ENCODE measurements around the gene RTKN. TPM values are rescaled to one million over a fixed set of nuclear protein-coding genes. Genes with fewer than 3 reads are reported as not detected.

The RTKN gene
- total and polyA plus RNA-seq, 9 of the 15 experiments (the other 6 are each of a cell fraction or from before 2014, with no cell fraction given) = 0.14 to 6.9 (median 3.6) TPM

GRCh38 chr2:74440378-74441169, 1.2 kb downstream of the RTKN start (continued):
- TF ChIP-seq ZNF140 (CRISPR knock-in tag; IDR thresholded peaks at IDR 0.05) (no peak), NR2C1 (IDR thresholded peaks at IDR 0.05) (no peak), NR2C1 (tag; IDR thresholded peaks at IDR 0.05) (no peak), TRIM25 (IDR thresholded peaks at IDR 0.05; ENCODE audit: borderline replicate concordance) (no peak), ELF1 (tag; IDR thresholded peaks at IDR 0.05) (0 out of 2 replicates have a peak, but pooled peaks have one; percentile 21), TOE1 (IDR thresholded peaks at IDR 0.05; ENCODE audit: borderline replicate concordance) (no peak; the same call in 1 of the 2 replicates), TOE1 (CRISPR knock-in tag; IDR thresholded peaks at IDR 0.05; ENCODE audit: borderline replicate concordance, low read depth) (no peak), PTTG1 (tag; IDR thresholded peaks at IDR 0.05; ENCODE audit: low read depth) (no peak), KLF1 (tag; IDR thresholded peaks at IDR 0.05) (no peak), PHF20 (IDR thresholded peaks at IDR 0.05; ENCODE audit: partially characterized antibody) (peak; percentile 12), FOXK2 (conservative IDR thresholded peaks at IDR 0.05 in 1 of 2, IDR thresholded peaks at IDR 0.05 in 1 of 2; ENCODE audit: low read depth in 2 of 2) (no peak), THRB (CRISPR knock-in tag; conservative IDR thresholded peaks at IDR 0.05) (no peak), AFF1 (IDR thresholded peaks at IDR 0.05; ENCODE audit: low read depth in 1 of 2, partially characterized antibody in 2 of 2) (no peak), GATAD2B (IDR thresholded peaks at IDR 0.05; ENCODE audit: borderline replicate concordance) (peak; percentile 93), NCOA4 (IDR thresholded peaks at IDR 0.05; ENCODE audit: partially characterized antibody) (no peak), CTCFL (IDR thresholded peaks at IDR 0.05; ENCODE audit: borderline replicate concordance, insufficient read depth, low read depth, low read length, poor library complexity, severe bottlenecking) (peak; percentile 67), EZH2 (IDR thresholded peaks at IDR 0.05; ENCODE audit: borderline replicate concordance, low read depth, low read length) (no peak)

Measured in K562 (cell line).